HG03521 (cell line): ENCODE measurements around the gene SIX2.
"Not testable (repeated sequence)": the region's sequence is repeated elsewhere in the genome, so short reads cannot be mapped to it uniquely, and the experiment has no call there.

Source experiments
- ATAC-seq: cut with Tn5 transposase; IDR thresholded peaks from one replicate; pipeline ENCODE4 v1.9.1; 2021; ENCODE audit warnings: mild to moderate bottlenecking, moderate library complexity; ENCODE audit not compliant: unreplicated experiment

Gene SIX2

GRCh38 chr2:45009303-45009927, at the start of gene SIX2:
Gene SIX2, minus strand, starts transcription at chr2:45009452. Its CDS starts 342 bp downstream, at chr2:45009110.
- no peak for ATAC-seq

- no peak for ATAC-seq
These were observed 45.9 kb upstream of the SIX2 start for GRCh38 chr2:45055162-45055605.

- no peak for ATAC-seq
These were observed 44.7 kb upstream of the SIX2 start for GRCh38 chr2:45053966-45054365.

GRCh38 chr2:45052388-45052928, 43.2 kb upstream of the SIX2 start:
- ATAC-seq = no peak

GRCh38 chr2:45049569-45050336, 40.5 kb upstream of the SIX2 start:
- ATAC-seq = no peak

DNA sequence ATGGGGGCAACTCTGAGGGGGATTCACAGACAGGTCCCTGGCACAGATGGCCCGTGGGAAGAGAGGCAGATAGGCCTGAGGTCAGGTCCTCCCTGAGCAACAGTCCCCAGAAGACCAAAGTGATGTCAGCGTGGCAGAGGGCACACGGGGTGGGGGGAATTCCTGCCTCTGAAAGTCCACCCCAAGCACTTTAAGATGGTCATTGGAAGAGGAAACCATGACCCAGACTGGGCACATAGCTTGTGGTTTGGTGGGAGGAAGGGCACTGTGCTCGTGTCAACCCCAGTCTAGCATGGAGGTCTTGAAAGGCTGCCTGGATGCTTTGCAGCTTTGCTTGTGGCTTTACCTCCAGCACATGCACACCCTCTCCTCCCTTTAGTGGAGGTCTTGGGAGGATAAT, 38.0 kb upstream of the SIX2 start:
- no peak for ATAC-seq

DNA sequence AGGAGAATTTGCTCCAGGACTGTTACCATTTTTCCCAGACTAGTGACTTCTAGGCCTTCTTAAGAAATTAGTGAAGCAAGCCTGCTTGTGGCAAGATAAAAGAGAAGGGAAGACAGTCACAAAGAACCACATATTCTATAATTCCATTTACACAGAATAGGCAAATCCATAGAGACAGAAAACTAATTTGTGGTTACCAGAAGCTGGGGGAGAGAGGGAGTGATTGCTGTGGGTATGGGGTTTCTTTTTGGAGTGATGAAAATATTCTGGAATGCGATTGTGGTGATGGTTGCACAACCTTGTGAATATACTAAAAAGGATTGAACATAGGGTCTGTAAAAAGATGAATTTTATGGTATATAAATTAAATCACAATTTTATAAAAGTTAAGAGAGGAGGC, 37.5 kb upstream of the SIX2 start:
- no peak for ATAC-seq

DNA sequence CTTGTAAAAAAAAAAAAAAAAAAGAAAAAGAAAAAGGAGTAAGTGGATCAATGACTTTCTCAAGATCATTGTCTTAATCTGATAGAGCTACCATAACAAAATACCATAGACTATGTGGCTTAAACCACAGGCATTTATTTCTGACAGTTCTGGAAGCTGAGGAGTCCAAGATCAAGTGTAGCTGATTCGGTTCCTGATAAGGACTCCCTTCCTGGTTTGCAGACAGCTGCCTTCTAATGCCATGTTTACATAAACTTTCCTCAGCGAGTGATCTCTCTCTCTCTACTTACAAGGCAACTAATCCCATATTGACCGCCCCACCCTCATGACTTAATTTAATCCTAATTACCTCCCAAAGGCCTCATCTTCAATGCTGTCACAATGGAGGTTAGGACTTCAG, 36.5 kb upstream of the SIX2 start:
- no peak for ATAC-seq

- no peak for ATAC-seq
These were observed 35.7 kb upstream of the SIX2 start for GRCh38 chr2:45044916-45045315.

DNA sequence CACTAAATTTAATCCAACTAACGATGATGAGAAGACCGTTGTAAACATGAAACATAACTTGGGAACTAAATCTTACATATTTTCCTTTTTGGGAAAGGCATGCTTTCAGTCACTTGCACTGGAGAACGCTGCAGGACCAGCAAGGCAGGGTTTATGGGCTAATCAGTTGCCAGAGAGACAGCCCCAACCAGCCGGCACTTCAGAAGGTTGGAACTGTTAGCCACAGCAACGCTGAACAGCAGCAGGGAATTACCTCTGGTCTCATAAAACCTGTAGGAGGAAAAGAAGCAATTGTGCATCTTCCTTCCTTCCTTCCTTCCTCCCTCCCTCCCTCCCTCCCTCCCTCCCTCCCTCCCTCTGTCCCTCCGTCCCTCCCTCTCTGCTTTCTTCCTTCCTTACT, 33.9 kb upstream of the SIX2 start:
- no peak for ATAC-seq

DNA sequence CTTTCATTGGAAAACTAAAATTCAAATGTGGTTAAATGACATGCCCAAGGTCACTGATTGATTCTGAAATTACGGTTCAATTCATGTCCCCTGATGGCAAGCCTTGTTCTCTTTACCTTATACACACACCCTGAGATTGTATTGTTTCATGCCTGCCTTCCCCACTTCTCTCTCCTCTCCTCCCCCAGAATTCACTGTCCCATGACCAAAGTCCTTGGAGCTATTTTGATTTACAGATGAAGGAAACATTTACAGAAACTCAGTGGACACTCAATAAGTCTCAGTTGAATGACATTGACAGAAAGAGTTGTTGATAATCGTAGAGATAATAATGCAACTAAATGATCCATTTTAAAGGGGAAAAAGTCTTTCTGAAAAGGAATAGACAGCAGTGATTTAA, 33.1 kb upstream of the SIX2 start:
- no peak for ATAC-seq

- no peak for ATAC-seq
These were observed 31.5 kb upstream of the SIX2 start for GRCh38 chr2:45040786-45041185.

DNA sequence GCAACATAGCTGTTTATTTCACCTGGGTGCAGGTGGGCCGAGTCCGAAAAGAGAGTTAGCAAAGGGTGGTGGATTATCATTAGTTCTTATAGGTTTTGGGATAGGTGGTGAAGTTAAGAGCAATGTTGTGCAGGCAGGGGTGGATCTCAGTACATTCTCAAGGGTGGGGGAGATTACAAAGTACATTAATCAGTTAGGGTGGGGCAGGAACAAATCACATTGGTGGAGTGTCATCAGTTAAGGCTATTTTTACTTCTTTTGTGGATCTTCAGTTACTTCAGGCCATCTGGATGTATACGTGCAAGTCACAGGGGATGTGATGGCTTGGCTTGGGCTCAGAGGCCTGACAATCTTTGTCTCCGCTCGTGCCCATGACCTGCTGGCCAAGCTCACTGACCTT, 30.6 kb upstream of the SIX2 start:
- not testable (repeated sequence) for ATAC-seq

DNA sequence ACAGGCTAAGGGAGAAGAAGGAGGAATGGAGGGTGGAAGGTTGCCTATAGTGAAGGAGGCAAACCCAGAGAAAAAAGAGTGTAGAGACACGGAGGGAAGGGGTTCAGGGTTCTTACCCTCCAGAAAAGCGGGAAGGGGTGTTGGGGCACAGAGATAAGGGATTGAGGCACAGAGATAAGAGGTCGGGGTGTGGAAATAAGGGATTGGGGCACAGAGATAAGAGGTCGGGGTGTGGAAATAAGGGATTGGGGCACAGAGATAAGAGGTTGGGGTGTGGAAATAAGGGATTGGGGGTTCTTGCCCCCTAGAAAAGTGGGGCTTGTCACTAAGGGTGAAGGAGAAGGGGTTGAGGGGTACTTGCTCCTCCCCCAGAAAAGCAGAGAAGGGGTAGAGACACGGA, 29.6 kb upstream of the SIX2 start:
- not testable (repeated sequence) for ATAC-seq

- ATAC-seq = no peak
These were observed 24.1 kb upstream of the SIX2 start for GRCh38 chr2:45033302-45033701.

DNA sequence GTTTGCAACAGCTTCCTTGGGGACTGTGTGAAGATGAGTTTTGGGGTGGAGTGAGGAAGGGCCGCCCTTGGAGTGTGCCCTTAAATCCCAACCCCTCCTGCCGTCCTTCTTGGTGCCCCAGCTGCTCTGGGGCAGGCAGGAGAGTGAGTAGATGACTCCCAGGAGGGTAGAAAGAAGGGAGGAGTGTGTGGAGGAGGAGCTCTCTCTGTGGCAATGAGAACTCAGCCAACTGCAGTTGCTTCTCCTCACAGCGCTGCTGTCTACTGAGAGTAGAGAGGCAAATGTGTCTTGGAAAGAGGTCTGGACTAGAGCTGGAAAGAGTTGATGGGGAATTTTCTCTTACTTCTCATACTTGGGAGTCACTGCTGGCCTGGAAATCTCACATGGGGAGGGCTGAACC, 21.8 kb upstream of the SIX2 start:
- no peak for ATAC-seq

GRCh38 chr2:45030553-45030952, 21.3 kb upstream of the SIX2 start:
- ATAC-seq = no peak

DNA sequence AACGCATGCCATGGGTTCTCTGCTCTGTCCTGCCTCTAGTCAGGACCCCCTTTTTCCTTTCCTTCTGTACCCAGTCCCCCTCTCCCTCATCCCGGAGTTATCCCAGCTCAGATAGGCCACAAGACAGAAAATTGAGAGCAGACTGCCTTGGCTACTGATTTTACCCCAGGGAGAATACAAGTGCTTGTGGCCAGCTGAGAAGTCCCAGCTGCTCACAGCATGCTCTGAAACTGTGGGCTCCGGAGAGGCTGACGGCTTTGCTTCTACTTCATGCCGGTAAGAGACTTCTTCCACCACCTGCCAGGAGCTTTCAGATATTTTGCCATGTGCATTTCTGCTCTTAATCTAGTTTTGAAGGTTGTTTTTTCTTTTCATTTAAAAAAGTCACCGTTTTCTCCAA, 20.0 kb upstream of the SIX2 start:
- ATAC-seq = no peak

GRCh38 chr2:45028276-45028675, 19.0 kb upstream of the SIX2 start:
- ATAC-seq = no peak

DNA sequence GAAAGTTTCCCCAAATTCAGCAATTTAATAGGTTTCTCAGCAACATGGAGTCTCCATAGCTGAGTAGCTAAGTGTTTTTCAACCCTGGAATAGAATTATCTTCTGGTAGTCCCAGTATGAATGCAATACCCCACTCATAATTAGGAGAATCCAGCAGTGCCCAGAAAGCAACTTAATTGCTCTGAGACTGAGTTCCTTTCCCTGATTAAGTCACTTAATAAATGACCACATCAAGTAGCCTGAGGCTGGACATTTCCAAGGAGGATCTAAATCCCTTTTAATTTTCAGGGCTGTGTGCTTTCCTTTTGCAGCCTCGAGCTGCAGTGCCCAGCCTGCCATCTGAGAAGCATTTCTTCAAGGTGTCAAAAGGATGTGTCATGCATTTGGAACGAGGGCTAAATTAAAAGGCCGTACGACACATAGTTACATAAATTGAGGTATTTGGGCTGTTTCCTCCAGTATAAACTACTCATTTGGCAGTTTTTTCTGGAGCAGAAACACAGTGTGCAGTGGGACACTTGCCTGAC, 17.7 kb upstream of the SIX2 start:
- no peak for ATAC-seq

- no peak for ATAC-seq
These were observed 15.5 kb upstream of the SIX2 start for GRCh38 chr2:45024600-45025291.
